Measurements from ENCODE around the gene TMEM164.

The TMEM164 gene

GRCh38 chrX:109990582-109991276 is 12.2 kb upstream of the TMEM164 start:
- Mint-ChIP-seq H3K27ac (no peak overlapping the region), H3K4me1 (no peaks in the 10 kb centered on the region), H3K4me3 (no peak overlapping the region), H3K9me3 (peaks cover 5% of the 10 kb centered on the region), H3K27me3 (ENCODE audit: low read depth, poor library complexity) (no peaks in the 10 kb centered on the region), H3K36me3 (ENCODE audit: low read depth) (no peaks in the 10 kb centered on the region)
- TF ChIP-seq, protein P1, sequence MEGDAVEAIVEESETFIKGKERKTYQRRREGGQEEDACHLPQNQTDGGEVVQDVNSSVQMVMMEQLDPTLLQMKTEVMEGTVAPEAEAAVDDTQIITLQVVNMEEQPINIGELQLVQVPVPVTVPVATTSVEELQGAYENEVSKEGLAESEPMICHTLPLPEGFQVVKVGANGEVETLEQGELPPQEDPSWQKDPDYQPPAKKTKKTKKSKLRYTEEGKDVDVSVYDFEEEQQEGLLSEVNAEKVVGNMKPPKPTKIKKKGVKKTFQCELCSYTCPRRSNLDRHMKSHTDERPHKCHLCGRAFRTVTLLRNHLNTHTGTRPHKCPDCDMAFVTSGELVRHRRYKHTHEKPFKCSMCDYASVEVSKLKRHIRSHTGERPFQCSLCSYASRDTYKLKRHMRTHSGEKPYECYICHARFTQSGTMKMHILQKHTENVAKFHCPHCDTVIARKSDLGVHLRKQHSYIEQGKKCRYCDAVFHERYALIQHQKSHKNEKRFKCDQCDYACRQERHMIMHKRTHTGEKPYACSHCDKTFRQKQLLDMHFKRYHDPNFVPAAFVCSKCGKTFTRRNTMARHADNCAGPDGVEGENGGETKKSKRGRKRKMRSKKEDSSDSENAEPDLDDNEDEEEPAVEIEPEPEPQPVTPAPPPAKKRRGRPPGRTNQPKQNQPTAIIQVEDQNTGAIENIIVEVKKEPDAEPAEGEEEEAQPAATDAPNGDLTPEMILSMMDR (IDR thresholded peaks at IDR 0.05) = no peak
- no peak for DNase-seq

DNA sequence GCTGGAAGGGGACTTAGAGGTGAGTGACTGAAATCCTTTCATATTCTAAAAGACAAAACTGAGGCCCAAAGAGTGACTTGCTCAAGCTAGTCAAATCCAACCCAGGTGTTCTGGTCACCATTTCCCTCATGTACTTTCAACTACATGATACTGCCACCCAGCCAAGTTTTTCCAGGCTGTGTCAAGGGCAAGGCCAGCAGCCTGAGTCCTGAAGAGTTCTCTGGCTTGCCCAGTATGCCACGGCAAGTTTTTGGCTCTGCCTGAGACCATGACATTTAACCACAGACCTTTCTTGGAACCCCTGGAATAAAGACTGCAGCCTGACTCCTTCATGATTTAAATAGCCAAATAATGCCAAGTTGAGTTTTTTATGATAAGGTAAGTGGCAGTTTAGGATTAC is 10.7 kb upstream of the TMEM164 start:
- TF ChIP-seq, protein P1 (IDR thresholded peaks at IDR 0.05) = no peak
- Mint-ChIP-seq H3K9me3 (peaks cover 16% of the 10 kb centered on the region), H3K27ac (no peak overlapping the region), H3K27me3 (ENCODE audit: low read depth, poor library complexity) (peaks cover 3% of the 10 kb centered on the region), H3K4me1 (no peaks in the 10 kb centered on the region), H3K36me3 (ENCODE audit: low read depth) (no peaks in the 10 kb centered on the region), H3K4me3 (no peak overlapping the region)
- no peak for DNase-seq

DNA sequence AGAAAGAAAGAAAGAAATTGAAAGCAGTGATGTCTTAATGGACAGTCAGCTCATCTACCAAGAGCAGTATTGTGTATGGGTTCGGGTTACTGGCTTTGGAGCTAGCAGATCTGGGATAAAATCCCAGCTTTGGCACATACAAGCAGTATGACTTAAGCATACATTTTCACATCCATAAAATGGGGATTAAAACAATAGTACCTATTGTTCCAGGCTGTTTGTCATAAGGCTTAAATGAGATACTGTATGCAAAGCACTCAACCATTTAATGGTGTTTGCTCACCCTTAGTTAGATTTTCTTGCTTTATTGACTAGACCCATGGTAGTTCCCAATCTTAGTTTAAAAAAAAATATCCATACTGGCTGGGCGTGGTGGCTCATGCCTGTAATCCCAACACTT is 7.8 kb upstream of the TMEM164 start:
- Mint-ChIP-seq H3K9me3 (peaks cover 16% of the 10 kb centered on the region), H3K4me3 (no peak overlapping the region), H3K27me3 (ENCODE audit: low read depth, poor library complexity) (peaks cover 6% of the 10 kb centered on the region), H3K36me3 (ENCODE audit: low read depth) (no peaks in the 10 kb centered on the region), H3K27ac (no peak overlapping the region), H3K4me1 (peaks cover 9% of the 10 kb centered on the region)
- DNase-seq = no peak
- TF ChIP-seq, protein P1 (IDR thresholded peaks at IDR 0.05) = no peak

DNA sequence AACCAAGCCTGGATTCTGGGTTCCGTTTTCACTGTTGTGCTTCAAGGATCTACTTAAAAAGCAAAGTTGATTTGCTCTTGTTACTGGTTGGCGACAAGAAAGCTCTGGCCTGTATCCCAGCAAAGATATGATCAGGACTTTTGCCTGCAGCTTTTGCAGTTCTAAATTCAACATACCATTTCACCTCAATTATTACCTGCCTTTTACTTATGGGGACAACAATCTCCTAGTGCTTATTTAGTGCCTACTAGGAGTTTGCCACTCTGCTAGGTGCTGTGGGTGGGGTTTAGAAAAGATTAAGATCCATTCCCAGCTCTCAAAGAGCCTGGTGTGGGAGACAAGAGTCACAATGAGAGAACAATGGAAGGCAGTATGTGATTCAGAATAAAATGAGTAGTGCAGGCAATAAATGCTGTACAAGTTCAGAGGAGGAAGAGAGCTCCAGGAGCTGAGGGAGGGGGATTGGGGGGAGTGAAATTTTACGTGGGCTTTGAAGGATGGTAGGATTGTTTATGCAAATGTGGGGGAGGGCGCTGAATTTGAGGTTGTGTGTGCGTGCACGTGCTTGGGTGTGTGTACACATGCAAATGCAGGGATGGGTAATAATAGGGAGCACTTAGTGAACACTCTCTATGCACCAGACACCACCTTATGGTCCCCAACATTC is 5.0 kb upstream of the TMEM164 start:
- H3K27me3 Mint-ChIP-seq (ENCODE audit: low read depth, poor library complexity) = peaks cover 12% of the 10 kb centered on the region
- no peak for DNase-seq
- H3K36me3 Mint-ChIP-seq (ENCODE audit: low read depth) = no peaks in the 10 kb centered on the region
- TF ChIP-seq, protein P1 (IDR thresholded peaks at IDR 0.05) = no peak
- peaks cover 16% of the 10 kb centered on the region for H3K9me3 Mint-ChIP-seq
- peaks cover 25% of the 10 kb centered on the region for H3K4me1 Mint-ChIP-seq
- H3K4me3 Mint-ChIP-seq = no peak overlapping the region
- H3K27ac Mint-ChIP-seq = no peak overlapping the region

GRCh38 chrX:110000000-110000399 is 2.9 kb upstream of the TMEM164 start:
- peaks cover 5% of the 10 kb centered on the region for H3K36me3 Mint-ChIP-seq (ENCODE audit: low read depth)
- H3K4me3 Mint-ChIP-seq = no peak overlapping the region
- H3K9me3 Mint-ChIP-seq = peaks cover 12% of the 10 kb centered on the region
- H3K4me1 Mint-ChIP-seq = peaks cover 45% of the 10 kb centered on the region
- H3K27ac Mint-ChIP-seq = no peak overlapping the region
- DNase-seq = no peak
- H3K27me3 Mint-ChIP-seq (ENCODE audit: low read depth, poor library complexity) = peaks cover 12% of the 10 kb centered on the region
- TF ChIP-seq, protein P1 (IDR thresholded peaks at IDR 0.05) = no peak

Data from nephron progenitor cell (in vitro differentiated cells).